H9 (cell line): ENCODE data around the gene VPS35L. TPM values are rescaled to one million over a fixed set of nuclear protein-coding genes. Genes with fewer than 3 reads are reported as not detected.

Experiments used
- DNase-seq: peaks from one replicate; pipeline ENCODE4 v3.0.0-alpha.2; 2017
- H2AFZ ChIP-seq: one replicate; pipeline ENCODE4 v1.6.1; 2013; ENCODE audit warnings: mild to moderate bottlenecking, low read length, control low read depth, moderate library complexity
- H2AK5ac ChIP-seq: 2 replicates; pipeline ENCODE4 v1.6.1; 2013; ENCODE audit warnings: low read length, control low read depth, mixed read lengths; ENCODE audit not compliant: insufficient read length
- H2BK120ac ChIP-seq: one replicate; pipeline ENCODE4 v1.6.1; 2013; ENCODE audit warnings: low read depth, mild to moderate bottlenecking, low read length, control low read depth, inconsistent platforms; ENCODE audit not compliant: poor library complexity, severe bottlenecking
- H2BK12ac ChIP-seq: 2 replicates; pipeline ENCODE4 v1.6.1; 2013; ENCODE audit warnings: low read length, control low read depth, mixed read lengths, low read depth; ENCODE audit not compliant: insufficient read length
- H2BK15ac ChIP-seq: 2 replicates; pipeline ENCODE4 v1.6.1; 2013; ENCODE audit warnings: low read depth, low read length, control low read depth
- H2BK20ac ChIP-seq: one replicate; pipeline ENCODE4 v1.6.1; 2013; ENCODE audit warnings: low read depth, mild to moderate bottlenecking, low read length, control low read depth, inconsistent platforms; ENCODE audit not compliant: poor library complexity, severe bottlenecking
- H2BK5ac ChIP-seq: 2 replicates; pipeline ENCODE4 v1.6.1; 2013; ENCODE audit warnings: low read length, control low read depth, mixed read lengths; ENCODE audit not compliant: insufficient read length
- H3K14ac ChIP-seq: 2 replicates; pipeline ENCODE4 v1.6.1; 2013; ENCODE audit warnings: low read length, control low read depth; ENCODE audit not compliant: insufficient read depth
- H3K18ac ChIP-seq: 2 replicates; pipeline ENCODE4 v1.6.1; 2013; ENCODE audit warnings: low read depth, mild to moderate bottlenecking, mixed read lengths, low read length, control low read depth; ENCODE audit not compliant: insufficient read length
- H3K23ac ChIP-seq: 2 replicates; pipeline ENCODE4 v1.6.1; 2013; ENCODE audit warnings: low read length, control low read depth, mixed read lengths, low read depth; ENCODE audit not compliant: insufficient read length
- H3K23me2 ChIP-seq: 2 replicates; pipeline ENCODE4 v1.6.1; 2013; ENCODE audit warnings: low read depth, mild to moderate bottlenecking, mixed read lengths, low read length, control low read depth; ENCODE audit not compliant: insufficient read length, poor library complexity, severe bottlenecking
- H3K27ac ChIP-seq: 2 replicates; pipeline ENCODE4 v1.5.1; 2013; ENCODE audit warnings: low read length, control low read depth, mixed read lengths, low read depth; ENCODE audit not compliant: insufficient read length
- H3K27me3 ChIP-seq: 2 replicates; pipeline ENCODE4 v1.6.1; 2013; ENCODE audit warnings: low read length, control low read depth, inconsistent platforms; ENCODE audit not compliant: insufficient read depth
- H3K4ac ChIP-seq: 2 replicates; pipeline ENCODE4 v1.6.1; 2013; ENCODE audit warnings: low read depth, mild to moderate bottlenecking, control low read depth, inconsistent platforms, low read length, moderate library complexity
- H3K4me1 ChIP-seq: 2 replicates; pipeline ENCODE4 v1.6.1; 2013; ENCODE audit warnings: low read length, control low read depth, inconsistent platforms; ENCODE audit not compliant: insufficient read depth
- H3K4me2 ChIP-seq: 2 replicates; pipeline ENCODE4 v1.6.1; 2013; ENCODE audit warnings: low read length, control low read depth, mixed read lengths; ENCODE audit not compliant: insufficient read length, insufficient read depth
- H3K56ac ChIP-seq: 2 replicates; pipeline ENCODE4 v1.6.1; 2013; ENCODE audit warnings: low read depth, mild to moderate bottlenecking, mixed read lengths, low read length, control low read depth; ENCODE audit not compliant: insufficient read length
- H3K79me1 ChIP-seq: 2 replicates; pipeline ENCODE4 v1.6.1; 2013; ENCODE audit warnings: low read depth, mild to moderate bottlenecking, moderate library complexity, low read length, control low read depth, inconsistent platforms; ENCODE audit not compliant: insufficient read depth, poor library complexity, severe bottlenecking
- H3K79me2 ChIP-seq: 2 replicates; pipeline ENCODE4 v1.6.1; 2013; ENCODE audit warnings: low read length, control low read depth, inconsistent platforms; ENCODE audit not compliant: insufficient read depth
- H3K9ac ChIP-seq: 2 replicates; pipeline ENCODE4 v1.6.1; 2013; ENCODE audit warnings: low read length, control low read depth, mixed read lengths; ENCODE audit not compliant: insufficient read length; ENCODE audit errors: extremely low read depth
- H3K9me3 ChIP-seq: one replicate; pipeline ENCODE4 v1.6.1; 2013; ENCODE audit warnings: low read depth, low read length, inconsistent platforms; ENCODE audit not compliant: control insufficient read depth
- H3T11ph ChIP-seq: one replicate; pipeline ENCODE4 v1.6.1; 2013; ENCODE audit warnings: mild to moderate bottlenecking, low read length, control low read depth, inconsistent platforms
- H4K20me1 ChIP-seq: one replicate; pipeline ENCODE4 v1.6.1; 2013; ENCODE audit not compliant: control insufficient read depth, insufficient read length, insufficient read depth
- H4K5ac ChIP-seq: 2 replicates; pipeline ENCODE4 v1.6.1; 2013; ENCODE audit warnings: low read depth, mild to moderate bottlenecking, mixed read lengths, low read length, control low read depth; ENCODE audit not compliant: insufficient read length
- H4K8ac ChIP-seq: replicated peaks from 2 replicates; pipeline ENCODE4 v1.6.1; 2013; ENCODE audit warnings: low read length, control low read depth, mixed read lengths, low read depth; ENCODE audit not compliant: insufficient read length
- H4K91ac ChIP-seq: 2 replicates; pipeline ENCODE4 v1.6.1; 2013; ENCODE audit warnings: low read depth, mild to moderate bottlenecking, moderate library complexity, mixed read lengths, low read length, control low read depth; ENCODE audit not compliant: insufficient read length
- H3K27ac Mint-ChIP-seq, 3 experiments: 2 replicates in 2 of 3; 3 replicates in 1 of 3; pipeline ENCODE4 v1.8.0; 2020 to 2021; ENCODE audit warnings: mixed read lengths in 3 of 3, mild to moderate bottlenecking in 1 of 3, moderate library complexity in 1 of 3
- H3K27me3 Mint-ChIP-seq: 2 replicates; pipeline ENCODE4 v1.8.0; 2021; ENCODE audit warnings: low read depth, mild to moderate bottlenecking, moderate library complexity, mixed read lengths
- H3K36me3 Mint-ChIP-seq, 3 experiments: 2 replicates in 2 of 3; 3 replicates in 1 of 3; pipeline ENCODE4 v1.8.0; 2020 to 2021; ENCODE audit warnings: low read depth in 3 of 3, mixed read lengths in 3 of 3; ENCODE audit not compliant: insufficient read depth in 1 of 3
- H3K4me1 Mint-ChIP-seq, 2 experiments: 2 replicates each; pipeline ENCODE4 v1.8.0; 2020; ENCODE audit warnings: mixed read lengths in 2 of 2
- H3K4me3 Mint-ChIP-seq, 2 experiments: 2 replicates in 1 of 2; 3 replicates in 1 of 2; pipeline ENCODE4 v1.8.0; 2020 to 2021; ENCODE audit warnings: mild to moderate bottlenecking in 2 of 2, mixed read lengths in 2 of 2, moderate library complexity in 1 of 2
- H3K9me3 Mint-ChIP-seq, 2 experiments: 2 replicates in 1 of 2; 3 replicates in 1 of 2; pipeline ENCODE4 v1.8.0; 2020; ENCODE audit warnings: mild to moderate bottlenecking in 2 of 2, mixed read lengths in 2 of 2, moderate library complexity in 1 of 2
- WGBS: extraction: QIAGEN DNeasy Blood & Tissue Kit; methylation state at CpG from one replicate; pipeline ENCODE4 v1.1.7; 2013; ENCODE audit warnings: missing lambda C conversion rate, low lambda C conversion rate, mixed read lengths; ENCODE audit not compliant: insufficient read length; ENCODE audit errors: extremely low coverage; 5-methylcytosine and 5-hydroxymethylcytosine counted together
- total RNA-seq: library from RNA; stranded (reverse); gene quantifications from 2 replicates; pipeline ENCODE4 v1.2.1, GENCODE V29; 2021
- TF ChIP-seq, protein P1 (sequence below): fragments of 200-600 bp; sonication (generic); conservative IDR thresholded peaks from 3 replicates; pipeline ENCODE4 v1.8.0; 2021; ENCODE audit warnings: antibody characterized with exemption, mild to moderate bottlenecking

The VPS35L gene
- total RNA-seq, 1 experiment from 2014 or later: 58.4 TPM

DNA sequence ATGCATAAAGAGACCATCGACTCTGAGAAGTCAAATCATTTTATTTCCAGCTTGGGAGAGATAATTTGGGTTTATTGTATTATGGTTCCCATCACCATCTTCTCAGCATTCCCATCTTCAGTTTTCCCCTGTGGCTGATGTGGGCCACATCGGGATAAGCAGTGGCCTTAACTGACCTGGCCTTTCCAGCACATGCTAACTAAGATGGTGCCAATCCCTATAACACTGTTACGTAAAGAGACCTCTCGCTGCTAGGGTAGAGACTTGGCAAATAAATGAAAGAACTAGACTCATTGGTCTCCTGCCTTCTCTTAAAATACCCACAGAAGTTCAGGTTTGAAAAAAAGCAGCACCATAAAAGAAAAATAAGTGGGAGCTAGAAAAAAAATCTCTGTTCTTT lies 49.4 kb downstream of the VPS35L start:
- H3K27ac Mint-ChIP-seq: no peak overlapping the region
- no peak overlapping the region for H4K91ac ChIP-seq
- H3K4me1 ChIP-seq: no peaks in the 10 kb centered on the region
- no peak overlapping the region for H2AFZ ChIP-seq
- H3K27ac ChIP-seq: no peak overlapping the region
- no peaks in the 10 kb centered on the region for H3K9me3 Mint-ChIP-seq
- H2BK5ac ChIP-seq: no peak overlapping the region
- H4K5ac ChIP-seq: no peak overlapping the region
- H3K9me3 ChIP-seq: no peaks in the 10 kb centered on the region
- peaks cover 6 to 8% of the 10 kb centered on the region in 2 experiments for H3K4me1 Mint-ChIP-seq
- H3K56ac ChIP-seq: no peak overlapping the region
- no peak overlapping the region for H2BK15ac ChIP-seq
- H3K4me2 ChIP-seq: no peak overlapping the region
- H3K23ac ChIP-seq: no peak overlapping the region
- H4K20me1 ChIP-seq: no peaks in the 10 kb centered on the region
- no peak overlapping the region for H4K8ac ChIP-seq
- H3K79me2 ChIP-seq: no peaks in the 10 kb centered on the region
- WGBS: no CpG with 5 or more reads among the region's 4 CpGs
- H3K27me3 Mint-ChIP-seq: no peaks in the 10 kb centered on the region
- H2AK5ac ChIP-seq: no peak overlapping the region
- H3K4me3 Mint-ChIP-seq: no peak overlapping the region
- H2BK12ac ChIP-seq: no peak overlapping the region
- no peak overlapping the region for H3K4ac ChIP-seq
- TF ChIP-seq, protein P1, sequence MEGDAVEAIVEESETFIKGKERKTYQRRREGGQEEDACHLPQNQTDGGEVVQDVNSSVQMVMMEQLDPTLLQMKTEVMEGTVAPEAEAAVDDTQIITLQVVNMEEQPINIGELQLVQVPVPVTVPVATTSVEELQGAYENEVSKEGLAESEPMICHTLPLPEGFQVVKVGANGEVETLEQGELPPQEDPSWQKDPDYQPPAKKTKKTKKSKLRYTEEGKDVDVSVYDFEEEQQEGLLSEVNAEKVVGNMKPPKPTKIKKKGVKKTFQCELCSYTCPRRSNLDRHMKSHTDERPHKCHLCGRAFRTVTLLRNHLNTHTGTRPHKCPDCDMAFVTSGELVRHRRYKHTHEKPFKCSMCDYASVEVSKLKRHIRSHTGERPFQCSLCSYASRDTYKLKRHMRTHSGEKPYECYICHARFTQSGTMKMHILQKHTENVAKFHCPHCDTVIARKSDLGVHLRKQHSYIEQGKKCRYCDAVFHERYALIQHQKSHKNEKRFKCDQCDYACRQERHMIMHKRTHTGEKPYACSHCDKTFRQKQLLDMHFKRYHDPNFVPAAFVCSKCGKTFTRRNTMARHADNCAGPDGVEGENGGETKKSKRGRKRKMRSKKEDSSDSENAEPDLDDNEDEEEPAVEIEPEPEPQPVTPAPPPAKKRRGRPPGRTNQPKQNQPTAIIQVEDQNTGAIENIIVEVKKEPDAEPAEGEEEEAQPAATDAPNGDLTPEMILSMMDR: no peak
- H2BK120ac ChIP-seq: no peak overlapping the region
- no peak overlapping the region for H3T11ph ChIP-seq
- H3K36me3 Mint-ChIP-seq: peaks cover 6 to 59% (median 44%) of the 10 kb centered on the region in 3 experiments; a peak in 5 of 7 replicates
- no peaks in the 10 kb centered on the region for H3K23me2 ChIP-seq
- H3K14ac ChIP-seq: no peak overlapping the region
- H3K9ac ChIP-seq: no peak overlapping the region
- no peak overlapping the region for H2BK20ac ChIP-seq
- H3K27me3 ChIP-seq: no peaks in the 10 kb centered on the region
- DNase-seq: no peak
- no peaks in the 10 kb centered on the region for H3K79me1 ChIP-seq
- H3K18ac ChIP-seq: no peak overlapping the region
